ENCODE measurements around the gene SSR2.
A peak's percentile ranks its signal among the peaks of the same experiment; 100 is the strongest.

Gene SSR2

DNA sequence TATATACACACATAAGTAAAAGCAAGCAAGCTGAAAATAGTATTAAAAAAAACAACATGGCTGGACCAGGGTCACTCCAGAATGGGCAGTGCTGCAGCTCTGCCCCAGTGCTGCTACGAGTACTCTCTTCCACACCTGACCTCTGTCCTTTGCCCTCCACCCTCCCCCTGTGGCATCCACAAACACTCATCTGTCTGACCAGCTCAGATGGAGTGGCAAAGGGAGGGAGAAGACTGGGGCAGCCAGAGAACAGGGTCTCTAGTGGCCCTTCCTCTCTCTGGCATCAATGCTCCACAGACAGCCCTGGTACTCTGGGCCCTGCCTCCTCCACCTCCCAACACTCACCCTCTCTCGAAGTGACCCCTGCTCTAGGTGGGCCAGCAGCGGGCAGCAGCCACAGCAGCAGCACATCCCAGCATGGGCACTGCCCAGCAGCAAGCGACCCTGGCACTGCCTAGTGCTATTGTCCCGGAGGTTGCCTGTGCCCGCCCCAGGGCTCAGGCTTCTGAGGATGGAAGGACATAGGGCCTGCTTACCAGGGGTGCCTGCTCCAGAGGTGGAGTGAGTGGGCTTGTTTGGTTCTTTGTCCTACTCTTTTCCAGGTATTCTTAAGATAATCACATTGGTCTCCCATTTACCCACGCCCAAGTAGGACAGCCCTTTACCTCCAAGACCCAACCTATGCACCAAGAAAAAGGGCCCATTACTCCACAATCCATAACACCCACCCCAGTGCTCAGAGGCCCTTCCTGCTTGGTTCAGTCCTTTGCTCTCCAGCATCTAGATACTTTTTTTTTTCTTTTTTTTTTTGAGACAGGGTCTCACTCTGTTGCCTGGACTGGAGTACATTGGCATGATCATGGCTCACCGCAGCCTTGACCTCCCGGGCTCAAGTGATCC is 48.6 kb downstream of the SSR2 start:
- DNase-seq, result no peak

- peak in 1 of 2 donors; percentile 51 for DNase-seq
Measured at GRCh38 chr1:155970531-155971167, 50.1 kb downstream of the SSR2 start.

GRCh38 chr1:155969377-155969791 is 51.4 kb downstream of the SSR2 start:
- DNase-seq, result no peak

GRCh38 chr1:155968670-155969069 is 52.1 kb downstream of the SSR2 start:
- DNase-seq, result no peak

DNA sequence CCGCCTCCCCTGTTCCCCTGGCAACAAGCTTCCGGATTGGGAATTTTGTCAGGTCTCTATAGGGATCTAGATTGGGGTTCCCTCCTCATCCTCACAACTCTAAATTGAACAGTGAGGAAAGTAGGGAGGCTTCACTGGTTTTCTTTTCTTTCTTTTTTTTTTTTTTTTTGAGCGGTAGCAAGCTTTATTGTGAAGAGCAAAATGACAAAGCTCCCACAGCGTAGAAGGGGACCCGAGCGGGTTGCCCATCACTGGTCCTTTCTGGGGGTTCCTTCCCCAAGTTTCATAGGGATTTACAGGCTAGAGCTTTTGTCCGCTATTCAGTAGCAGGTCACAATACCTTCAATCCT is 52.7 kb downstream of the SSR2 start:
- DNase-seq, result no peak

- no peak for DNase-seq
Measured at GRCh38 chr1:155967341-155968050, 53.3 kb downstream of the SSR2 start.

GRCh38 chr1:155966750-155967149 is 54.0 kb downstream of the SSR2 start:
- no peak for DNase-seq

- DNase-seq, result no peak
Measured at GRCh38 chr1:155966135-155966534, 54.6 kb downstream of the SSR2 start.

DNA sequence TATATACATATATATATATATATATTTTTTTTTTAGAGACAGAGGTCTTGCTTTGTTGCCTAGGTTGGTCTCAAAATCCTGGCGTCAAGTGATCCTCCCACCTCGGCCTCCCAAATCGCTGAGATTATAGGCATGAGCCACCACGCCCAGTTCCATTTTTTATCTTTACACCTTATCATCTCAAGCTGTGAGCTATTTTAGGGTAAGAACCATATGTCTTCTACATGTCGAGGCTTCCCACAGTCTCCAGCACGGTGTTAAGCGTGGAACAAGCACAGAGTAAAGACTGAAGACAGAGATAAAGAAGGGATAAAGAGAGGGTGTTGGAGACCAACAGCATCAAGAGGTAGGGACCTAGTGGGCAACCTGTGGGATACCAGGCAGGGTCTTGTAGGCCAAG is 56.6 kb downstream of the SSR2 start:
- DNase-seq, result no peak

GRCh38 chr1:155962599-155963211 is 58.0 kb downstream of the SSR2 start:
- DNase-seq, result no peak

GRCh38 chr1:155961937-155962336 is 58.8 kb downstream of the SSR2 start:
- peak in 1 of 2 donors; percentile 23 for DNase-seq

- no peak for DNase-seq
Measured at GRCh38 chr1:155960081-155960745, 60.5 kb downstream of the SSR2 start.
